Measurements from ENCODE around the gene SPATA20. TPM values are rescaled to one million over a fixed set of nuclear protein-coding genes. Genes with fewer than 3 reads are reported as not detected.

Gene SPATA20
- total RNA-seq, 2 experiments from 2014 or later: 15.8 to 16.1 TPM

DNA sequence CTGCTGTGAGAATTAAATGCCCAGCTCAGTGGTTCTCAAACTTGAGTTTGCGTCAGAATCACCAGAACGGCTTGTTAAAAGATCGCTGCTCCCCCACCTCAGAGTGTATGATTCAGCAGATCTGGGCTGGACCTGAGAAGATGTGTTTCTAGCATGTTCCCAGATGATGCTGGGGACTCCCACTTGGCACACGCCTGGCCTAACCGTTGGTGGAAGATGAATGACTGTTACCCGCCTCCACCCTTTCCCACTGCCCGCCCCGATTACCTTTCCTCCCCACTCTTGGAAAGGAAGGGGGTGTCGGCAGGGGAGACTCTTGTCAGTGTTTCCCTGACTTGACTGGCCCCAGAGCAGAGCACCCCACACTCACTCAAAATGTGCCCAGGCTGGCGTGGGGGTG, 58.5 kb downstream of the SPATA20 start:
- CTCF ChIA-PET: no interaction called here
- H3K4me1 Mint-ChIP-seq (ENCODE audit: low read depth): no peaks in the 10 kb centered on the region
- no peak overlapping the region for H3K4me3 Mint-ChIP-seq
- peaks cover 15% of the 10 kb centered on the region for H3K27me3 Mint-ChIP-seq (ENCODE audit: low read depth)
- no peak overlapping the region for H3K27ac Mint-ChIP-seq
- no peaks in the 10 kb centered on the region for H3K36me3 Mint-ChIP-seq (ENCODE audit: low read depth)
- H3K9me3 Mint-ChIP-seq: no peaks in the 10 kb centered on the region
- intact Hi-C loops (cut with micrococcal nuclease): no loop called here
- DNase-seq: no peak

Other genes starting within 250 kb of the SPATA20 start
- gene XYLT2, start 201.0 kb upstream of the SPATA20 start, total RNA-seq: 10 to 100 TPM; 21.1 to 21.8 TPM
- gene MRPL27, start 174.0 kb upstream of the SPATA20 start, total RNA-seq: 10 to 100 TPM; 55.1 to 58.2 TPM
- 10 to 100 TPM; 68.9 to 69.8 TPM for gene EME1, start 173.9 kb upstream of the SPATA20 start, total RNA-seq
- 10 to 100 TPM; 48.1 to 50.1 TPM for gene LRRC59, start 149.7 kb upstream of the SPATA20 start, total RNA-seq
- gene ACSF2, start 121.0 kb upstream of the SPATA20 start, total RNA-seq: 10 to 100 TPM; 19.7 to 20.7 TPM
- not detected for gene CHAD, start 78.3 kb upstream of the SPATA20 start, total RNA-seq
- gene RSAD1, start 68.3 kb upstream of the SPATA20 start, total RNA-seq: 10 to 100 TPM; 39.2 to 40.4 TPM
- gene MYCBPAP, start 38.7 kb upstream of the SPATA20 start, total RNA-seq: 1 to 10 TPM; 5.5 to 5.8 TPM
- not detected for gene EPN3, start 14.4 kb upstream of the SPATA20 start, total RNA-seq
- gene CACNA1G, start 13.5 kb downstream of the SPATA20 start, total RNA-seq: under 1 TPM; 0.22 to 0.24 TPM
- not detected for gene ABCC3, start 87.7 kb downstream of the SPATA20 start, total RNA-seq
- gene ANKRD40, start 160.7 kb downstream of the SPATA20 start, total RNA-seq: 10 to 100 TPM; 25.7 to 26.5 TPM
- 100 to 1,000 TPM; 120 to 136 TPM for gene LUC7L3, start 172.4 kb downstream of the SPATA20 start, total RNA-seq
- gene ANKRD40CL, start 220.3 kb downstream of the SPATA20 start, total RNA-seq: not detected